Stimulated activated CD4-positive, alpha-beta T cell treated with anti-CD3 and anti-CD28 coated beads, Interleukin-12 subunit alpha, Interleukin-12 subunit beta, amount 100 ng/mL, for 48 hours (primary cell): ENCODE results near the gene FRMD4A.
"Not testable (repeated sequence)": the region's sequence is repeated elsewhere in the genome, so short reads cannot be mapped to it uniquely, and the experiment has no call there.

Experiments used
- DNase-seq, 3 donors: peaks; one replicate each; pipeline ENCODE4 v3.0.0-alpha.2; 2020; ENCODE audit warnings: low read depth in 2 of 3, low spot score in 1 of 3

Gene FRMD4A

GRCh38 chr10:14114791-14115190 lies 215.9 kb downstream of the FRMD4A start:
- no peak for DNase-seq

GRCh38 chr10:14112056-14112455 lies 218.7 kb downstream of the FRMD4A start:
- DNase-seq, result no peak

- no peak for DNase-seq
Observed at GRCh38 chr10:14111208-14111607, 219.5 kb downstream of the FRMD4A start.

GRCh38 chr10:14106828-14107227 lies 223.9 kb downstream of the FRMD4A start:
- no peak for DNase-seq

- no peak for DNase-seq
Observed at GRCh38 chr10:14102056-14102455, 228.7 kb downstream of the FRMD4A start.

GRCh38 chr10:14099885-14100284 lies 230.8 kb downstream of the FRMD4A start:
- DNase-seq, result no peak

- DNase-seq, result no peak
Observed at GRCh38 chr10:14093730-14094484, 236.8 kb downstream of the FRMD4A start.

- DNase-seq, result no peak
Observed at GRCh38 chr10:14092799-14093198, 237.9 kb downstream of the FRMD4A start.

GRCh38 chr10:14089556-14090292 lies 241.0 kb downstream of the FRMD4A start:
- DNase-seq, result no peak

GRCh38 chr10:14087566-14087965 lies 243.2 kb downstream of the FRMD4A start:
- no peak for DNase-seq

GRCh38 chr10:14086596-14086995 lies 244.1 kb downstream of the FRMD4A start:
- no peak for DNase-seq

- DNase-seq, result no peak
Observed at GRCh38 chr10:14084875-14085274, 245.8 kb downstream of the FRMD4A start.

- no peak for DNase-seq
Observed at GRCh38 chr10:14080795-14081194, 249.9 kb downstream of the FRMD4A start.

GRCh38 chr10:14077430-14077829 lies 253.3 kb downstream of the FRMD4A start:
- no peak for DNase-seq

- no peak for DNase-seq
Observed at GRCh38 chr10:14074062-14074884, 256.5 kb downstream of the FRMD4A start.

- no peak for DNase-seq
Observed at GRCh38 chr10:14072541-14072940, 258.2 kb downstream of the FRMD4A start.

- no peak for DNase-seq
Observed at GRCh38 chr10:14071956-14072355, 258.8 kb downstream of the FRMD4A start.

- no peak for DNase-seq
Observed at GRCh38 chr10:14068601-14069250, 262.0 kb downstream of the FRMD4A start.

- not testable (repeated sequence) for DNase-seq
Observed at GRCh38 chr10:14067638-14068037, 263.1 kb downstream of the FRMD4A start.

- no peak for DNase-seq
Observed at GRCh38 chr10:14066106-14066505, 264.6 kb downstream of the FRMD4A start.
